BJ (cell line): ENCODE measurements around the gene CCNL2. TPM values are rescaled to one million over a fixed set of nuclear protein-coding genes. Genes with fewer than 3 reads are reported as not detected.

Experiments
- polyA plus RNA-seq: library from polyadenylated mRNA; depleted of rRNA; stranded (reverse); fragments of >200 nt; gene quantifications from 2 replicates; pipeline ENCODE4 v1.2.3, GENCODE V29; 2011; rRNA removed

CCNL2 gene
- polyA plus RNA-seq, 1 experiment: 175 TPM

Other genes with a start within 250 kb of the CCNL2 start
- gene TTLL10, start 225.5 kb downstream of the CCNL2 start, polyA plus RNA-seq: not detected in 2 replicates
- 0.40 TPM in 1 of 2 replicates, not detected in the other for gene TNFRSF18, start 192.7 kb downstream of the CCNL2 start, polyA plus RNA-seq
- gene TNFRSF4, start 185.2 kb downstream of the CCNL2 start, polyA plus RNA-seq: not detected in 2 replicates
- 119 and 188 TPM in 2 replicates for gene SDF4, start 167.3 kb downstream of the CCNL2 start, polyA plus RNA-seq
- 16.9 and 20.9 TPM in 2 replicates for gene B3GALT6, start 167.1 kb downstream of the CCNL2 start, polyA plus RNA-seq
- 0.42 and 0.43 TPM in 2 replicates for gene C1QTNF12, start 152.6 kb downstream of the CCNL2 start, polyA plus RNA-seq
- 20.5 and 25.7 TPM in 2 replicates for gene UBE2J2, start 125.5 kb downstream of the CCNL2 start, polyA plus RNA-seq
- 1.1 and 1.9 TPM in 2 replicates for gene SCNN1D, start 118.9 kb downstream of the CCNL2 start, polyA plus RNA-seq
- gene ACAP3, start 91.4 kb downstream of the CCNL2 start, polyA plus RNA-seq: 19.5 and 33.9 TPM in 2 replicates
- gene PUSL1, start 90.7 kb downstream of the CCNL2 start, polyA plus RNA-seq: 11.9 and 18.2 TPM in 2 replicates
- 52.0 and 95.8 TPM in 2 replicates for gene INTS11, start 74.7 kb downstream of the CCNL2 start, polyA plus RNA-seq
- gene CPTP, start 74.5 kb downstream of the CCNL2 start, polyA plus RNA-seq: 11.1 and 14.2 TPM in 2 replicates
- 0.06 and 0.11 TPM in 2 replicates for gene TAS1R3, start 68.1 kb downstream of the CCNL2 start, polyA plus RNA-seq
- gene DVL1, start 49.9 kb downstream of the CCNL2 start, polyA plus RNA-seq: 16.2 and 23.6 TPM in 2 replicates
- gene MXRA8, start 40.8 kb downstream of the CCNL2 start, polyA plus RNA-seq: 427 and 702 TPM in 2 replicates
- 73.2 and 97.8 TPM in 2 replicates for gene AURKAIP1, start 24.1 kb downstream of the CCNL2 start, polyA plus RNA-seq
- 84.8 and 121 TPM in 2 replicates for gene MRPL20, start 8.0 kb upstream of the CCNL2 start, polyA plus RNA-seq
- gene ANKRD65, start 21.9 kb upstream of the CCNL2 start, polyA plus RNA-seq: 0.31 and 0.43 TPM in 2 replicates
- gene VWA1, start 36.4 kb upstream of the CCNL2 start, polyA plus RNA-seq: 1.7 and 2.0 TPM in 2 replicates
- gene ATAD3C, start 50.4 kb upstream of the CCNL2 start, polyA plus RNA-seq: 0.06 and 0.20 TPM in 2 replicates
- 9.5 and 12.5 TPM in 2 replicates for gene ATAD3B, start 72.4 kb upstream of the CCNL2 start, polyA plus RNA-seq
- 12.5 and 19.7 TPM in 2 replicates for gene ATAD3A, start 112.8 kb upstream of the CCNL2 start, polyA plus RNA-seq
- 5.5 and 8.7 TPM in 2 replicates for gene TMEM240, start 141.3 kb upstream of the CCNL2 start, polyA plus RNA-seq
- gene SSU72, start 175.5 kb upstream of the CCNL2 start, polyA plus RNA-seq: 101 and 121 TPM in 2 replicates
- 2.7 and 4.4 TPM in 2 replicates for gene FNDC10, start 200.8 kb upstream of the CCNL2 start, polyA plus RNA-seq
- gene MIB2, start 216.2 kb upstream of the CCNL2 start, polyA plus RNA-seq: 14.8 and 23.1 TPM in 2 replicates
- gene MMP23B, start 232.8 kb upstream of the CCNL2 start, polyA plus RNA-seq: 3.1 and 5.7 TPM in 2 replicates